PC-9 (cell line): Measurements from ENCODE around the gene RAB25. TPM values are rescaled to one million over a fixed set of nuclear protein-coding genes. Genes with fewer than 3 reads are reported as not detected.
A peak's percentile ranks its signal among the peaks of the same experiment; 100 is the strongest.

Experiments used
- BruUV-seq: library from RNA; stranded (reverse); fragments of 400-500 nt; replicated peaks from 2 replicates; lab custom pipeline; 2021; lab: Mats Ljungman, UMichigan
- CTCF ChIA-PET: fragments of 300-600 bp; sonication (Branson Sonifier 250); formaldehyde crosslinking; loops from one replicate; lab custom pipeline; 2022; ENCODE audit warnings: antibody characterized with exemption; lab: Charles Lee
- POLR2A ChIA-PET: fragments of 300-600 bp; sonication (Branson Sonifier 250); formaldehyde crosslinking; loops from one replicate; lab custom pipeline; 2022; ENCODE audit warnings: antibody characterized with exemption; ENCODE audit not compliant: unreplicated experiment; lab: Charles Lee
- DNase-seq, 2 experiments: peaks; one replicate each; pipeline versions ENCODE4 v3.0.0 to v3.0.0-alpha.2; 2015 to 2022; ENCODE audit warnings: mixed read lengths in 1 of 2
- H2AFZ ChIP-seq: fragments of 200-600 bp; sonication (generic); 2 replicates; pipeline ENCODE4 v1.8.1; 2017; ENCODE audit warnings: antibody characterized with exemption
- H3F3A ChIP-seq: fragments of 200-600 bp; sonication (generic); 2 replicates; pipeline ENCODE4 v1.8.1; 2017; ENCODE audit warnings: antibody characterized with exemption, mild to moderate bottlenecking, low read depth; ENCODE audit not compliant: insufficient read depth
- H3K27ac ChIP-seq: fragments of 200-600 bp; sonication (generic); 2 replicates; pipeline ENCODE4 v1.6.1; 2016; ENCODE audit warnings: mixed run types
- H3K27me3 ChIP-seq: fragments of 200-600 bp; sonication (generic); 2 replicates; pipeline ENCODE4 v1.6.1; 2016; ENCODE audit warnings: low read depth, mixed run types; ENCODE audit not compliant: insufficient read depth
- H3K36me3 ChIP-seq: fragments of 200-600 bp; sonication (generic); 2 replicates; pipeline ENCODE4 v1.6.1; 2016; ENCODE audit warnings: low read depth, mixed run types
- H3K4me1 ChIP-seq: fragments of 200-600 bp; sonication (generic); replicated peaks from 2 replicates; pipeline ENCODE4 v1.6.1; 2016; ENCODE audit warnings: mixed run types; ENCODE audit not compliant: insufficient read depth
- H3K4me2 ChIP-seq: fragments of 200-600 bp; sonication (generic); 2 replicates; pipeline ENCODE4 v1.6.1; 2017; ENCODE audit warnings: mixed run types
- H3K4me3 ChIP-seq: fragments of 200-600 bp; sonication (generic); 2 replicates; pipeline ENCODE4 v1.6.1; 2016; ENCODE audit warnings: mixed run types
- H3K79me2 ChIP-seq: fragments of 200-600 bp; sonication (generic); 2 replicates; pipeline ENCODE4 v1.6.1; 2017; ENCODE audit warnings: low read depth, mixed run types
- H3K9me2 ChIP-seq: fragments of 200-600 bp; sonication (generic); 2 replicates; pipeline ENCODE4 v1.8.1; 2017; ENCODE audit warnings: mild to moderate bottlenecking; ENCODE audit not compliant: insufficient read depth
- H3K9me3 ChIP-seq: fragments of 200-600 bp; sonication (generic); 2 replicates; pipeline ENCODE4 v1.8.1; 2016; ENCODE audit warnings: low read depth; ENCODE audit not compliant: insufficient read depth
- H4K20me1 ChIP-seq: fragments of 200-600 bp; sonication (generic); 2 replicates; pipeline ENCODE4 v1.8.1; 2017; ENCODE audit not compliant: insufficient read depth
- EZH2 ChIP-seq: fragments of 200-600 bp; sonication (generic); IDR thresholded peaks from 2 replicates; pipeline ENCODE4 v1.8.0; 2017; ENCODE audit warnings: antibody characterized with exemption, low read depth
- intact Hi-C: fragments of 100-400 bp; cut with micrococcal nuclease; formaldehyde crosslinking; loops from one replicate; pipeline ENCODE4 v1.10.0; 2022; ENCODE audit not compliant: unreplicated experiment
- total RNA-seq: library from RNA; stranded (reverse); gene quantifications from 2 replicates; pipeline ENCODE4 v1.2.3, GENCODE V29; 2021
- TF ChIP-seq, protein P1 (sequence below): fragments of 200-600 bp; sonication (generic); conservative IDR thresholded peaks from 2 replicates; pipeline ENCODE4 v1.6.1; 2017; ENCODE audit warnings: mixed run types, antibody characterized with exemption, mild to moderate bottlenecking, moderate library complexity

Gene RAB25
- total RNA-seq, 1 experiment from 2014 or later = 129 TPM

DNA sequence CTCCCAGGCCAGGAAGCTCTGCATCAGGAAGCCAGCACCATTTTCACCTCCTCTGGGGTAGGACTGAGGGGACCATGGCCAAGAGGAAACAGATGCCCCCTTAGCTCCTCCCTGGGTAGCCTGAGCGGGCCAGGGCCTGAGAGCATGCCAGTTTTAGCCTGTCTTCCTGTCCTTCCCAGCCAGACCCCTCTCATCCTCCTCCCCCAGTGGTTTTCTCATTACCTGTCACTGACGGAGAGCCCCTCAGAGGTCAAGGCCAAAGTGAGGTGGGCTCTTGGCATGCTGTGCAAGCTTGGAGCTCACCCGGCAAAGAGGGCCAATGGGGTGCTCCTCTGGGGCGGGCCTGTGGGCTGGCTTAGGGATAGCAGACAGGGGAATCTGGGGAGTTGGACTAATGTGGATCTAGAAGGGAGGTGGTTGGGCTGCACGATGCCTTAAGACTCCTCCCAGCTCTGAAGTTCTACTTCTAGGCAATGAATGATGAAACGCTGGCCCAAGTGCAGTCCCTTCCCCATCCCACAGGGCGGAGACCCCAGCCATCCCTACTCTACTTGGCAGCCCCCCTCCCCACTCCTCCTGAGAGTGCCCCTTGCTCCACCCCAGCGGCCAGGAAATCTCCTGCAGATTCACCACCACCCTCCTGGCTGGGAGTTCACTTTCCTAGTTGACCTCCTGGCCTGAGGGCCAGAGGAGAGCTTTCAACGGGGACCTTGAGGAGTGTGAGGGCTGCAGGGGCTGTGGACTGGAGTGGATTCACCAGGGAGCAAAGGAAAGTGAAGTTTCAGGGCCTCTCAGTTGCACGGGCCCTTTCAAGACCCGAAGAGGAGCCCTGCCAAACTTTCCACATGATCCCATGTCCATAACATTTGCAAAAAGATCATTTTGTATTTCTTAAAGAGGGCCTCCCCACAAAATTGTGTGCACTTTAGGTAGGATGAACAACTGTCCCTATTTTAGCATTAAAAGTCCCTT is 44.2 kb downstream of the RAB25 start:
- Histone ChIP-seq H2AFZ (no peak overlapping the region), H3K9me2 (no peaks in the 10 kb centered on the region), H3K4me1 (peaks cover 92% of the 10 kb centered on the region), H3K4me2 (peak overlapping the region; percentile 99), H4K20me1 (no peaks in the 10 kb centered on the region), H3K79me2 (no peaks in the 10 kb centered on the region), H3K36me3 (no peaks in the 10 kb centered on the region), H3K27ac (peak overlapping the region; percentile 93), H3K27me3 (no peaks in the 10 kb centered on the region), H3K9me3 (no peaks in the 10 kb centered on the region), H3F3A (peaks cover 46% of the 10 kb centered on the region), H3K4me3 (peak overlapping the region; percentile 63; the same call in 1 of the 2 replicates)
- no peak for DNase-seq
- TF ChIP-seq EZH2 = no peak
- TF ChIP-seq, protein P1, sequence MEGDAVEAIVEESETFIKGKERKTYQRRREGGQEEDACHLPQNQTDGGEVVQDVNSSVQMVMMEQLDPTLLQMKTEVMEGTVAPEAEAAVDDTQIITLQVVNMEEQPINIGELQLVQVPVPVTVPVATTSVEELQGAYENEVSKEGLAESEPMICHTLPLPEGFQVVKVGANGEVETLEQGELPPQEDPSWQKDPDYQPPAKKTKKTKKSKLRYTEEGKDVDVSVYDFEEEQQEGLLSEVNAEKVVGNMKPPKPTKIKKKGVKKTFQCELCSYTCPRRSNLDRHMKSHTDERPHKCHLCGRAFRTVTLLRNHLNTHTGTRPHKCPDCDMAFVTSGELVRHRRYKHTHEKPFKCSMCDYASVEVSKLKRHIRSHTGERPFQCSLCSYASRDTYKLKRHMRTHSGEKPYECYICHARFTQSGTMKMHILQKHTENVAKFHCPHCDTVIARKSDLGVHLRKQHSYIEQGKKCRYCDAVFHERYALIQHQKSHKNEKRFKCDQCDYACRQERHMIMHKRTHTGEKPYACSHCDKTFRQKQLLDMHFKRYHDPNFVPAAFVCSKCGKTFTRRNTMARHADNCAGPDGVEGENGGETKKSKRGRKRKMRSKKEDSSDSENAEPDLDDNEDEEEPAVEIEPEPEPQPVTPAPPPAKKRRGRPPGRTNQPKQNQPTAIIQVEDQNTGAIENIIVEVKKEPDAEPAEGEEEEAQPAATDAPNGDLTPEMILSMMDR = no peak
- no TSS peak for BruUV-seq
- intact Hi-C loops = no loop called here
- POLR2A ChIA-PET = interaction anchor here (0.7 to 2.8 kb wide), 3 partner anchors 18 to 144 kb away, joined by 5 to 18 read pairs (median 11); no protein-coding TSS in a partner anchor
- CTCF ChIA-PET = interaction anchor here (0.6 to 1.0 kb wide), 3 partner anchors 24 to 264 kb away, joined by 3 read pairs; no protein-coding TSS in a partner anchor

GRCh38 chr1:156106624-156107488 is 45.9 kb downstream of the RAB25 start:
- Histone ChIP-seq H3K36me3 (no peaks in the 10 kb centered on the region), H3K79me2 (no peaks in the 10 kb centered on the region), H3K9me2 (no peaks in the 10 kb centered on the region), H3K27me3 (no peaks in the 10 kb centered on the region), H3K9me3 (no peaks in the 10 kb centered on the region), H4K20me1 (no peaks in the 10 kb centered on the region), H3K4me3 (peak overlapping the region; percentile 63; the same call in 1 of the 2 replicates), H2AFZ (no peak overlapping the region), H3K4me1 (peaks cover 88% of the 10 kb centered on the region), H3K4me2 (peak overlapping the region; percentile 99), H3K27ac (peak overlapping the region; percentile 93), H3F3A (peaks cover 38% of the 10 kb centered on the region)
- intact Hi-C loops = loop anchor here (1.0 kb wide), 1 partner anchor 7 kb away; the partner anchor contains the start of gene LMNA
- TSS peak; percentile 45 for BruUV-seq
- POLR2A ChIA-PET = interaction anchor here (0.5 to 1.8 kb wide), 6 partner anchors 12 to 227 kb away, joined by 3 to 7 read pairs (median 5); partner anchors contain the start of gene RAB25
- CTCF ChIA-PET = interaction anchor here (1.2 kb wide), 1 partner anchor 15 kb away, joined by 10 read pairs; no protein-coding TSS in a partner anchor
- no peak for DNase-seq
- TF ChIP-seq, protein P1 = no peak
- TF ChIP-seq EZH2 = no peak

- intact Hi-C loops = no loop called here
- TF ChIP-seq, protein P1 = no peak
- TF ChIP-seq EZH2 = no peak
- Histone ChIP-seq H3K36me3 (no peaks in the 10 kb centered on the region), H3K27ac (no peak overlapping the region), H2AFZ (no peak overlapping the region), H3F3A (peaks cover 34% of the 10 kb centered on the region), H3K79me2 (no peaks in the 10 kb centered on the region), H3K4me2 (peak overlapping the region; percentile 7; the same call in 1 of the 2 replicates), H3K27me3 (no peaks in the 10 kb centered on the region), H3K4me3 (no peak overlapping the region), H4K20me1 (no peaks in the 10 kb centered on the region), H3K4me1 (peaks cover 90% of the 10 kb centered on the region), H3K9me3 (no peaks in the 10 kb centered on the region), H3K9me2 (no peaks in the 10 kb centered on the region)
- ChIA-PET POLR2A (no interaction called here), CTCF (no interaction called here)
- no TSS peak for BruUV-seq
- no peak for DNase-seq
These were observed 47.1 kb downstream of the RAB25 start for GRCh38 chr1:156108057-156108456.
